Measurements from ENCODE around the gene ABHD11. TPM values are rescaled to one million over a fixed set of nuclear protein-coding genes. Genes with fewer than 3 reads are reported as not detected.

The ABHD11 gene
- total RNA-seq, 1 experiment from 2014 or later, result 18.9 TPM

- Mint-ChIP-seq H3K27ac (ENCODE audit: low read depth, unreplicated experiment) (peak overlapping the region; percentile 75), H3K4me3 (ENCODE audit: unreplicated experiment) (peak overlapping the region; percentile 91), H3K9me3 (ENCODE audit: unreplicated experiment) (no peaks in the 10 kb centered on the region), H3K36me3 (ENCODE audit: insufficient read depth, unreplicated experiment) (peaks cover 24% of the 10 kb centered on the region), H3K27me3 (ENCODE audit: insufficient read depth, unreplicated experiment) (no peaks in the 10 kb centered on the region), H3K4me1 (ENCODE audit: insufficient read depth, unreplicated experiment) (peaks cover 14% of the 10 kb centered on the region)
- ChIA-PET POLR2A (no interaction called here), CTCF (interaction anchor here (0.6 to 10.0 kb wide), 8 partner anchors 11 to 761 kb away, joined by 3 to 67 read pairs (median 4); no protein-coding TSS in a partner anchor)
- intact Hi-C loops (cut with micrococcal nuclease), result no loop called here
- no TSS peak for BruUV-seq (replicated peaks)
- TF ChIP-seq CTCF (IDR thresholded peaks at IDR 0.05; ENCODE audit: unreplicated experiment), result no peak
- no peak for DNase-seq (ENCODE audit: unreplicated experiment)
These were observed 1.7 kb downstream of the ABHD11 start for GRCh38 chr7:73736885-73737284.

- Mint-ChIP-seq H3K36me3 (ENCODE audit: insufficient read depth, unreplicated experiment) (peaks cover 25% of the 10 kb centered on the region), H3K27me3 (ENCODE audit: insufficient read depth, unreplicated experiment) (no peaks in the 10 kb centered on the region), H3K9me3 (ENCODE audit: unreplicated experiment) (no peaks in the 10 kb centered on the region), H3K4me3 (ENCODE audit: unreplicated experiment) (no peak overlapping the region), H3K27ac (ENCODE audit: low read depth, unreplicated experiment) (peak overlapping the region; percentile 76), H3K4me1 (ENCODE audit: insufficient read depth, unreplicated experiment) (peaks cover 19% of the 10 kb centered on the region)
- TF ChIP-seq CTCF (IDR thresholded peaks at IDR 0.05; ENCODE audit: unreplicated experiment), result no peak
- no peak for DNase-seq (ENCODE audit: unreplicated experiment)
- intact Hi-C loops (cut with micrococcal nuclease), result loop anchor here (2.0 kb wide), 2 partner anchors 129 to 215 kb away; no protein-coding TSS in a partner anchor
- ChIA-PET CTCF (interaction anchor here (0.5 to 10.0 kb wide), 11 partner anchors 9 to 152 kb away, joined by 3 to 67 read pairs (median 5); no protein-coding TSS in a partner anchor), POLR2A (interaction anchor here (0.6 to 2.2 kb wide), 8 partner anchors 10 to 581 kb away, joined by 3 to 8 read pairs (median 4); partner anchors contain the start of gene BUD23)
- no TSS peak for BruUV-seq (replicated peaks)
These were observed 3.1 kb downstream of the ABHD11 start for GRCh38 chr7:73735528-73735905.

GRCh38 chr7:73734619-73735527 lies 3.7 kb downstream of the ABHD11 start:
- peak; percentile 97 for DNase-seq (ENCODE audit: unreplicated experiment)
- peaks cover 19% of the 10 kb centered on the region for H3K4me1 Mint-ChIP-seq (ENCODE audit: insufficient read depth, unreplicated experiment)
- CTCF ChIA-PET, result interaction anchor here (0.5 to 10.0 kb wide), 20 partner anchors 10 to 283 kb away, joined by 3 to 67 read pairs (median 4); partner anchors contain the start of gene METTL27
- POLR2A ChIA-PET, result interaction anchor here (0.6 to 2.2 kb wide), 14 partner anchors 10 to 582 kb away, joined by 3 to 8 read pairs (median 4); partner anchors contain the start of genes BUD23 and TBL2
- H3K27ac Mint-ChIP-seq (ENCODE audit: low read depth, unreplicated experiment), result peak overlapping the region; percentile 76
- H3K27me3 Mint-ChIP-seq (ENCODE audit: insufficient read depth, unreplicated experiment), result no peaks in the 10 kb centered on the region
- H3K9me3 Mint-ChIP-seq (ENCODE audit: unreplicated experiment), result no peaks in the 10 kb centered on the region
- TF ChIP-seq CTCF (IDR thresholded peaks at IDR 0.05; ENCODE audit: unreplicated experiment), result peak; percentile 90
- intact Hi-C loops (cut with micrococcal nuclease), result loop anchor here (2.0 kb wide), 2 partner anchors 128 to 214 kb away; no protein-coding TSS in a partner anchor
- no TSS peak for BruUV-seq (replicated peaks)
- H3K36me3 Mint-ChIP-seq (ENCODE audit: insufficient read depth, unreplicated experiment), result peaks cover 25% of the 10 kb centered on the region
- no peak overlapping the region for H3K4me3 Mint-ChIP-seq (ENCODE audit: unreplicated experiment)

GRCh38 chr7:73732397-73732796 lies 6.2 kb downstream of the ABHD11 start:
- CTCF ChIA-PET, result interaction anchor here (0.5 to 10.0 kb wide), 6 partner anchors 49 to 125 kb away, joined by 3 to 67 read pairs (median 4); partner anchors contain the start of genes BUD23 and DNAJC30
- H3K27ac Mint-ChIP-seq (ENCODE audit: low read depth, unreplicated experiment), result no peak overlapping the region

More at GRCh38 chr7:73732397-73732796, 6.2 kb downstream of the ABHD11 start:
- peaks cover 30% of the 10 kb centered on the region for H3K36me3 Mint-ChIP-seq (ENCODE audit: insufficient read depth, unreplicated experiment)
- H3K27me3 Mint-ChIP-seq (ENCODE audit: insufficient read depth, unreplicated experiment), result no peaks in the 10 kb centered on the region
- POLR2A ChIA-PET, result interaction anchor here (0.8 kb wide), 1 partner anchor 122 kb away, joined by 3 read pairs; no protein-coding TSS in a partner anchor
- TF ChIP-seq CTCF (IDR thresholded peaks at IDR 0.05; ENCODE audit: unreplicated experiment), result no peak
- peaks cover 13% of the 10 kb centered on the region for H3K4me1 Mint-ChIP-seq (ENCODE audit: insufficient read depth, unreplicated experiment)
- no peak for DNase-seq (ENCODE audit: unreplicated experiment)
- no TSS peak for BruUV-seq (replicated peaks)
- intact Hi-C loops (cut with micrococcal nuclease), result no loop called here
- H3K9me3 Mint-ChIP-seq (ENCODE audit: unreplicated experiment), result no peaks in the 10 kb centered on the region
- H3K4me3 Mint-ChIP-seq (ENCODE audit: unreplicated experiment), result no peak overlapping the region
